ENCODE data around the gene CDK14. TPM values are rescaled to one million over a fixed set of nuclear protein-coding genes. Genes with fewer than 3 reads are reported as not detected.

The CDK14 gene
- total RNA-seq, 2 donors from 2014 or later: 1.9 to 4.9 TPM

GRCh38 chr7:90846192-90846591 is 250.1 kb downstream of the CDK14 start:
- Histone ChIP-seq H3K9me3 (no peaks in the 10 kb centered on the region), H3K27ac (no peak overlapping the region), H3K36me3 (no peaks in the 10 kb centered on the region), H3K9ac (ENCODE audit: low read depth in 2 of 2, low read length in 2 of 2) (no peak overlapping the region), H3K4me3 (no peak overlapping the region), H3K27me3 (no peaks in the 10 kb centered on the region), H3K4me1 (no peaks in the 10 kb centered on the region)
- no peak for DNase-seq
- intact Hi-C loops (cut with DNase I): no loop called here
- no peak for TF ChIP-seq CTCF (IDR thresholded peaks at IDR 0.05)

DNA sequence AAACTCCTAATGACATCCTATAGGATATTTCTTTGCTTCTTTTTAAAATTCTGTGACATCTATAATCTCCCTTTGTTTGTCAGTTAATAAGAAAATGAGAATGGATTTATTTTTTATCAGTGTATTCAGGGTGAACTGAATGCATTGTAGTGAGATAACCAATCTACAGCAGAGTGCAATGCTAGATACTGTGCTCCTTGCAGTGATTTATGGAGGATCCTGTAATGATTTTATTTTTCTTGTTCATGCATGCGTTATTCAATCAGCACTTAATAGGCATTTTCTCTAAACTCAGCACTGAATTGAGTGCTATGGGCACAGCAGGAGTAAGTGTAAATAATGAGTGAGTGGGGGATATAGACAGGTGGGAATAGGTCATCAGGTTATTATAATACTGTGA is 253.9 kb downstream of the CDK14 start:
- DNase-seq: no peak
- Histone ChIP-seq H3K27me3 (no peaks in the 10 kb centered on the region), H3K9ac (ENCODE audit: low read depth in 2 of 2, low read length in 2 of 2) (no peak overlapping the region), H3K4me1 (no peaks in the 10 kb centered on the region), H3K4me3 (no peak overlapping the region), H3K27ac (no peak overlapping the region), H3K9me3 (no peaks in the 10 kb centered on the region), H3K36me3 (no peaks in the 10 kb centered on the region)
- no peak for TF ChIP-seq CTCF (IDR thresholded peaks at IDR 0.05)
- intact Hi-C loops (cut with DNase I): no loop called here

DNA sequence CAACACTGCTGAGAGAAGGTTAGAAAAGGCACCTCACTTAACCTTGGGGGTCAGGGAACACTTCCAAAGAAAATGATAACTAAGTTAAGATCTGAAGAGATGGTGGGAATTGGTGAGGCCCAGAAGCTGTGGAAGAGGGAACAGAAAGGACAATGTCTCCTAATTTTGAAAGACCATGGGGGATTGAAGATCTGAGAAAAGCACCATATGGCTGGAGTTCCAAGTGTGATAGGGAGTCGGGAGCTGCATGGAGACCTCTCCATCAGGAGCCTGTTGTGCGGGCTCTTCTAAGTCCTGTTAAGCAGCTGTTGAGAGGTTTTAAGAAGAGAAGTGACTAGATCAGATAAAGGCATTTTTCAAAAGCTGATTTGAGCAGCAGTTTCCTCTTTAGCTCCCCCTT is 254.3 kb downstream of the CDK14 start:
- intact Hi-C loops (cut with DNase I): no loop called here
- Histone ChIP-seq H3K9ac (ENCODE audit: low read depth in 2 of 2, low read length in 2 of 2) (no peak overlapping the region), H3K9me3 (no peaks in the 10 kb centered on the region), H3K27ac (no peak overlapping the region), H3K27me3 (no peaks in the 10 kb centered on the region), H3K4me1 (no peaks in the 10 kb centered on the region), H3K4me3 (no peak overlapping the region), H3K36me3 (no peaks in the 10 kb centered on the region)
- no peak for TF ChIP-seq CTCF (IDR thresholded peaks at IDR 0.05)
- no peak for DNase-seq

- H3K27ac ChIP-seq: no peak overlapping the region
- H3K9ac ChIP-seq (ENCODE audit: low read depth in 2 of 2, low read length in 2 of 2): no peak overlapping the region
- DNase-seq: no peak
- no peaks in the 10 kb centered on the region for H3K36me3 ChIP-seq
- H3K4me3 ChIP-seq: no peak overlapping the region
- no peaks in the 10 kb centered on the region for H3K9me3 ChIP-seq
- no peaks in the 10 kb centered on the region for H3K4me1 ChIP-seq
- H3K27me3 ChIP-seq: no peaks in the 10 kb centered on the region
- no peak for TF ChIP-seq CTCF (IDR thresholded peaks at IDR 0.05)
- intact Hi-C loops (cut with DNase I): no loop called here
These were observed 257.1 kb downstream of the CDK14 start for GRCh38 chr7:90853205-90853604.

- Histone ChIP-seq H3K27me3 (no peaks in the 10 kb centered on the region), H3K9ac (ENCODE audit: low read depth in 2 of 2, low read length in 2 of 2) (no peak overlapping the region), H3K4me3 (no peak overlapping the region), H3K9me3 (no peaks in the 10 kb centered on the region), H3K4me1 (no peaks in the 10 kb centered on the region), H3K27ac (no peak overlapping the region), H3K36me3 (no peaks in the 10 kb centered on the region)
- intact Hi-C loops (cut with DNase I): no loop called here
- no peak for TF ChIP-seq CTCF (IDR thresholded peaks at IDR 0.05)
- DNase-seq: no peak
These were observed 260.4 kb downstream of the CDK14 start for GRCh38 chr7:90856351-90857070.

Data from colonic mucosa (tissue), 4 donors.